ENCODE data around the gene NADSYN1.

GRCh38 chr11:71442880-71443279 lies 10.1 kb upstream of the NADSYN1 start:
- no peak for TF ChIP-seq CTCF (conservative IDR thresholded peaks at IDR 0.05 in 1 of 2, IDR thresholded peaks at IDR 0.05 in 1 of 2; ENCODE audit: low read depth in 1 of 2, low read length in 2 of 2)
- no peak for TF ChIP-seq EZH2 (IDR thresholded peaks at IDR 0.05; ENCODE audit: low read length, missing control alignments)

All from fibroblast of lung (primary cell).